SH-SY5Y (cell line): ENCODE results near the gene MSANTD1.

Source experiments
- GATA2 ChIP-seq: IDR thresholded peaks from 2 replicates; pipeline ENCODE4 v1.6.1; 2011; ENCODE audit warnings: mild to moderate bottlenecking, low read depth, low read length
- GATA3 ChIP-seq: IDR thresholded peaks from 2 replicates; pipeline ENCODE4 v1.6.1; 2011; ENCODE audit warnings: low read depth, mild to moderate bottlenecking, low read length, moderate library complexity

Gene MSANTD1

GRCh38 chr4:3245676-3246075, 3.3 kb upstream of the MSANTD1 start:
- TF ChIP-seq GATA3 (no peak), GATA2 (no peak)

- TF ChIP-seq GATA2 = no peak
- TF ChIP-seq GATA3 = no peak
These were observed 2.2 kb upstream of the MSANTD1 start for GRCh38 chr4:3246458-3247398.

- no peak for TF ChIP-seq GATA3
These were observed 1.4 kb upstream of the MSANTD1 start for GRCh38 chr4:3247399-3248177.

- TF ChIP-seq GATA3 (no peak), GATA2 (no peak)
These were observed 830 bp upstream of the MSANTD1 start for GRCh38 chr4:3248178-3248480.

GRCh38 chr4:3249711-3250437, 915 bp downstream of the MSANTD1 start:
- TF ChIP-seq GATA3 (no peak), GATA2 (no peak)

GRCh38 chr4:3250438-3250955, 1.5 kb downstream of the MSANTD1 start:
- no peak for TF ChIP-seq GATA2
- no peak for TF ChIP-seq GATA3

GRCh38 chr4:3250956-3251690, 2.2 kb downstream of the MSANTD1 start:
- no peak for TF ChIP-seq GATA3
- TF ChIP-seq GATA2 = no peak

GRCh38 chr4:3251691-3252479, 2.9 kb downstream of the MSANTD1 start:
- TF ChIP-seq GATA3 (no peak), GATA2 (no peak)

GRCh38 chr4:3252480-3252828, 3.5 kb downstream of the MSANTD1 start:
- TF ChIP-seq GATA3 (no peak), GATA2 (no peak)

- no peak for TF ChIP-seq GATA2
- TF ChIP-seq GATA3 = no peak
These were observed 4.1 kb downstream of the MSANTD1 start for GRCh38 chr4:3252831-3253641.

- TF ChIP-seq GATA2 (no peak), GATA3 (no peak)
These were observed 4.8 kb downstream of the MSANTD1 start for GRCh38 chr4:3253808-3254207.
